Smooth muscle cell (in vitro differentiated cells): Measurements from ENCODE around the gene NTS. TPM values are rescaled to one million over a fixed set of nuclear protein-coding genes. Genes with fewer than 3 reads are reported as not detected.

Experiments
- DNase-seq: peaks from one replicate; lab custom pipeline; 2025; ENCODE audit not compliant: unreplicated experiment; lab: John Stamatoyannopoulos, UW
- H2AFZ ChIP-seq: fragments of 200-600 bp; sonication (generic); 2 replicates; pipeline ENCODE4 v1.6.0; 2016; ENCODE audit warnings: antibody characterized with exemption, low read depth, mild to moderate bottlenecking
- H3F3A ChIP-seq: fragments of 200-600 bp; sonication (generic); 2 replicates; pipeline ENCODE4 v1.6.0; 2017; ENCODE audit warnings: antibody characterized with exemption, low read depth
- H3K27ac ChIP-seq: fragments of 200-600 bp; sonication (generic); 2 replicates; pipeline ENCODE4 v1.5.1; 2016; ENCODE audit warnings: low read depth, mild to moderate bottlenecking
- H3K27me3 ChIP-seq: fragments of 200-600 bp; sonication (generic); 2 replicates; pipeline ENCODE4 v1.6.1; 2016; ENCODE audit warnings: low read depth, mild to moderate bottlenecking
- H3K36me3 ChIP-seq: fragments of 200-600 bp; sonication (generic); 2 replicates; pipeline ENCODE4 v1.5.1; 2016; ENCODE audit warnings: low read depth
- H3K4me1 ChIP-seq: fragments of 200-600 bp; sonication (generic); 2 replicates; pipeline ENCODE4 v1.5.1; 2016; ENCODE audit warnings: low read depth
- H3K4me2 ChIP-seq: fragments of 200-600 bp; sonication (generic); 2 replicates; pipeline ENCODE4 v1.6.0; 2016; ENCODE audit warnings: mild to moderate bottlenecking
- H3K4me3 ChIP-seq: fragments of 200-600 bp; sonication (generic); 2 replicates; pipeline ENCODE4 v1.5.1; 2016; ENCODE audit warnings: mild to moderate bottlenecking
- H3K79me2 ChIP-seq: fragments of 200-600 bp; sonication (generic); 2 replicates; pipeline ENCODE4 v1.6.0; 2016; ENCODE audit warnings: low read depth, mild to moderate bottlenecking
- H3K9ac ChIP-seq: fragments of 200-600 bp; sonication (generic); 2 replicates; pipeline ENCODE4 v1.6.0; 2016; ENCODE audit warnings: low read depth
- H3K9me3 ChIP-seq: fragments of 200-600 bp; sonication (generic); replicated peaks from 2 replicates; pipeline ENCODE4 v1.5.1; 2016; ENCODE audit warnings: low read depth
- H4K20me1 ChIP-seq: fragments of 200-600 bp; sonication (generic); 2 replicates; pipeline ENCODE4 v1.6.0; 2016; ENCODE audit warnings: low read depth
- CTCF ChIP-seq: fragments of 200-600 bp; sonication (generic); IDR thresholded peaks from 2 replicates; pipeline ENCODE4 v1.5.1; 2017; ENCODE audit warnings: borderline replicate concordance, mild to moderate bottlenecking, antibody characterized with exemption; ENCODE audit not compliant: insufficient read depth, poor library complexity, severe bottlenecking
- WGBS: methylation state at CpG from one replicate; pipeline ENCODE4 v1.1.7; 2016; ENCODE audit warnings: low lambda C conversion rate; 5-methylcytosine and 5-hydroxymethylcytosine counted together
- polyA plus RNA-seq: library from polyadenylated mRNA; unstranded; fragments of >200 nt; fragmentation: Nextera tagmentation; extraction: Ambion mirVana; gene quantifications from 2 replicates; pipeline ENCODE4 v1.2.1, GENCODE V29; 2016
- total RNA-seq: library from RNA; depleted of rRNA; stranded (reverse); fragments of >200 nt; gene quantifications from 2 replicates; pipeline ENCODE4 v1.2.3, GENCODE V29; 2014

NTS gene
- total and polyA plus RNA-seq, 2 experiments from 2014 or later: not detected

DNA sequence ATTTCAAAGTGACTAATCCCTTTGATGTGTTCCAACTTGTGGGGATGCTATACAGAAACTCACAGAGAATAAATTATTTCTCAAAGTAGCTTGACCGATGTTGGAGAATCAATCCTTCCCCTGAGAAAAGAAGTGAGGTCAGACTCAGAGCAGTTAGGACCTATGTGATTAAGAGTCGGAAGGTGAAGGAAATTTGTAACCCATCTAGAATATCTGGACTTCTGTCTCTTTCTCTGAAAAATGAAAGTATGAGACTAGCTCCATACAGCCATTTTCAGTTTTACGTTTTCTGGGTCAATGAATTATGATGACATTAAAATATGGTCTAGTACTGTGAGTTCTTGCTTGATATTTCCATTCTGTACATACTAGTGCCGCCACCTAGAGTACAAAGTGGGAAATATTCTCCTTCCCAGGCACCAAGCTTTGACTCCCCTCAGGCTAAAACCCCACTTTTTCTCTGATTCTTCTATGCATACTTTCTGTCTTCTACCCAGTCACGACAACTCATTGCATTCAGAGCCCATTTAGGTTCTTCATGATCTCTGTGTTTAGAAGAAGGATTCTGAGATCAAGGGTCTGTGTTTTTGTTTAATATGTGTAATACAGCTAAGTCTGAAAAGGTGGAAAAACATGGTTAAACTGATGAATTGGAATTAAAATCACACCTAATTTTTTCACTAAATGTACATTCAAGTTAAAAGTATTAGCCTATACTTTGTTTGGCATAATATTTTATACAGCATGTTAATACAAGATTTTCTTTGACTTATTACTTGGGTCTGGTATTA, 6.9 kb upstream of the NTS start:
- WGBS: 35% methylated on average over 5 of the region's 5 CpGs
- H3K9me3 ChIP-seq: no peaks in the 10 kb centered on the region
- H2AFZ ChIP-seq: peak overlapping the region; percentile 26

DNA sequence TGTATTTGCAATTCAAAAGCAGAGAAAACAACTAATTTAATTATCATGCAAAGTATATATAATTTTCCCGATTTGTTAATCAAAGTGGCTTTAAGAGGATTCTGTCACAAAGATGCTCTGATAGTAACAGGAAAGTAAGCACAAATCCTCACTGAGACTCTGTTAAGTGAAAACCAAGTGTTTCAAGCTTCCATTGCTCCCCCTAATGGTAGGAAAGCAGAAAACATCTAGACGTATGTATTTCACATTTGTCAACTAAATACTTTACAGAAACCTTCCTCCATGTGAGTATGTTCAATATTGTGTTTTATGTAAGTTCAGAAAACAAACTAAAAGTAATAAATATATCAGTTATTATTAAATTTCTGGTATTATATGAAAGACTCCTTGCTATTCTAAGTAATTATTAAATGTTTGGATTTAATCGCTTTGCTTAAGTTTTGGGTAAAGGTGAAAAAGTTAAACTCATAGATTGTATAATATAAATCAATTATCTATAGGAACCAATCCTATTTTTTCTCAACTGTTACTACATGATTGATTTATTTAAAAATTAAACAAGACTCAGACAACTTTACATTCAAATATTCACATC, 1.5 kb upstream of the NTS start:
- H3F3A ChIP-seq: no peaks in the 10 kb centered on the region

More for the DNA sequence above, 6.9 kb upstream of the NTS start:
- H3K27me3 ChIP-seq: no peaks in the 10 kb centered on the region
- H3K9ac ChIP-seq: no peak overlapping the region
- DNase-seq: no peak
- H3K4me1 ChIP-seq: no peaks in the 10 kb centered on the region
- no peaks in the 10 kb centered on the region for H3K36me3 ChIP-seq
- no peak overlapping the region for H3K4me2 ChIP-seq
- H3K79me2 ChIP-seq: no peaks in the 10 kb centered on the region
- no peak overlapping the region for H3K4me3 ChIP-seq
- TF ChIP-seq CTCF: peak; percentile 71
- no peak overlapping the region for H3K27ac ChIP-seq
- no peaks in the 10 kb centered on the region for H4K20me1 ChIP-seq
- H3F3A ChIP-seq: no peaks in the 10 kb centered on the region

DNA sequence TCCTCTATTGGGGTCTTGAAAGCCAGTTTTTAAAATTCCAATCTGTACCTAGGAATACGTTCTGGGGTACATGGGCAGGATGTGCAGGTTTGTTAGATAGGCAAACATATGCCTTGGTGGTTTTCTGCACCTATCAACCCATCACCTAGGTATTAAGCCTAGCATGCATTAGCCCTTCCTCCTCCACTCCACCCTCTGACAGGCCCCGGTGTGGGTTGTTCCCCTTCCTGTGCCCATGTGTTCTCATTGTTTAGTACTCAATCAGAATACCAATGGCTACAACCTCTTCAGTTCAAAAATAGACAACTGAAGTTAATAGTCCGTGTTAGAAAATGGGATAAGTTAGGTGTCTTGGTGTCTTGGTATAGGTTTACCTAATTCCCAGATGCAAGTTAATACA, 3.4 kb downstream of the NTS start:
- no peak overlapping the region for H2AFZ ChIP-seq
- H3K27me3 ChIP-seq: no peaks in the 10 kb centered on the region
- H3K36me3 ChIP-seq: no peaks in the 10 kb centered on the region
- no peaks in the 10 kb centered on the region for H3K4me1 ChIP-seq
- H3K79me2 ChIP-seq: no peaks in the 10 kb centered on the region
- H3K4me3 ChIP-seq: no peak overlapping the region
- TF ChIP-seq CTCF: no peak
- H3K4me2 ChIP-seq: no peak overlapping the region
- H4K20me1 ChIP-seq: no peaks in the 10 kb centered on the region
- no peak overlapping the region for H3K27ac ChIP-seq
- no peak for DNase-seq
- H3K9me3 ChIP-seq: no peaks in the 10 kb centered on the region
- WGBS: 85% methylated on average over 3 of the region's 3 CpGs
- no peak overlapping the region for H3K9ac ChIP-seq
- H3F3A ChIP-seq: no peaks in the 10 kb centered on the region

More for the DNA sequence above, 1.5 kb upstream of the NTS start:
- no peak for DNase-seq
- Histone ChIP-seq H2AFZ (no peak overlapping the region), H3K9me3 (no peaks in the 10 kb centered on the region), H4K20me1 (no peaks in the 10 kb centered on the region), H3K9ac (no peak overlapping the region), H3K27me3 (no peaks in the 10 kb centered on the region), H3K36me3 (no peaks in the 10 kb centered on the region), H3K4me1 (no peaks in the 10 kb centered on the region), H3K4me3 (no peak overlapping the region), H3K27ac (no peak overlapping the region), H3K4me2 (no peak overlapping the region), H3K79me2 (no peaks in the 10 kb centered on the region)
- TF ChIP-seq CTCF: peak; percentile 88
- WGBS: 34% methylated on average over 3 of the region's 3 CpGs
